ENCODE results near the gene DNAJA3.

Gene DNAJA3

DNA sequence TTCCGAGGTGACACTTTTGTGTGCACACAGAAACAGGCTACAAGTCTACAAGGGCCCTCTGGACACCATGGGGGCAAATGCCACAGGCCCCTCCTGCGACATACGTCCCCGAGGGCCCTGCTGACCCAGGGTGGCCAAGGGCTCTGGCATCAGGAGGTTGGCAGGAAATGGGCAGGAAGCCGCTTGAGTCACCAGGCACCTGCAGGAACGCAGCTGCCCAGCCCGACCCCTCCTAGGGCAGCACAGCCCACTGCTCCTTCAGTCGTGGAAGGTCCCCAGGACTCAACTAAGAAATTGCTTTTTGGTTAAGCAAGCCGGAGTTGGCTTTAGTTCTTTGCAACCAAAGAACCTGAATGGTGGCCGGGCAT, 17.4 kb upstream of the DNAJA3 start:
- DNase-seq: no peak

DNA sequence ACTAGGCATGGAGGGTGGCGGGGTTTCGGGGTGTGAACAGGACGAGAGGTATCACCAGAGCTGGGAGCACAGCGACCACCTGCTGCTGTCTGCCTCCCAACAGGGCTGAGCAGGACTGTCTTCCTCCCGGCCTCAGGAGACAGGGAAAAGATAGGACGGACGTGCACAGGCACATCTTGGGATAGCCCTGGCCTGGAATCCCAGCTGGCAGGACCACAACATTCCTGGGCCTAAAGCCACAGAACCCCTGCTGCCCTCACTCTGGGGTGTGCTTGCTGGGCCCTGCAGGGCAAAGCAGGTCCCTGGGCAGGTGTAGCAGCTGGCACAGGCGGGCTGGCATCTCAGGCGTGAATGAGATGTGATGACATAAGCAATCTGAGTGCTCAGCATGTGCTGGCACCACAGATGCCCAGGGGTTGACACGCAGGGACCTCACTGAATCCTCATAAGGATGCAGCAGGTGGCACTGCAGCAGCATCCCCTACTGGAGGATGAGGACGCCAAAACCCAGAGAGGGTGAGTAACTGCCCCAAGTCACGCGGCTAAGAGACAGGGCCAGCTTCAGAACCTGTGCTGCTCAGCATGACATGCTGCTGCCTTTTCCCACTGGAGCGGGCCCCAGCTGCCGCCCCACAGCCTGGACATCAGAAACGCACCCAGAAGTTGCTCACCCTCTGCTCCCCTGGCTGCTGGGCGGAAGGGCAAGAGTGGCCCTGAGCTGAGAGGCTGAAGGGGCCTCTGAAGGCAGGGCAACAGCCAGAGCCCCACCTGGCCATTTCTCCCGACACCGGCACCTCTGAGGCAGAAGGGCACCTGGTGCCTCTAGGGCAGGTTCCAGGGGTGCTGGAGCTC, 16.4 kb upstream of the DNAJA3 start:
- no peak for DNase-seq

GRCh38 chr16:4410335-4411075, 15.2 kb upstream of the DNAJA3 start:
- DNase-seq: peak; percentile 55

GRCh38 chr16:4411684-4412083, 14.0 kb upstream of the DNAJA3 start:
- no peak for DNase-seq

GRCh38 chr16:4412159-4412558, 13.5 kb upstream of the DNAJA3 start:
- no peak for DNase-seq

DNA sequence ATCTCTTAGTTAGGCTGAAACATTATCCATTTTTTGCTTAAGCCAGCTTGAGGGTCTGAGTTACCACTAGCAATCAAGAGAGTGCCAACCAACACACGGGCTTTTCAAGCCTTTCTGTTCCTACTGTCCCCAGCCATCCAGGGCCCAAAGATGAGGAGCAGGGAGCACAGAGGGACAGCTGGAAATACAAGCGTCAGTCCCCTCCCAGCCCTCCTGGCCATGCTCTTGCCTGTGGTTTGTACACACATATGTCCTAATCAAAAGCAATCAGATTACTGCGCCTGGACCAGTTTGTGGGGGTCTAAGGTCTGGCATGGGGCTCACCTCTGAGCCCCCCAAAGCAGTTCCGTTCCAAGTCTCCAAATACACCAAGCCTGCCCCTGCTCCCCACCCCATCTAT, 12.8 kb upstream of the DNAJA3 start:
- no peak for DNase-seq

GRCh38 chr16:4414187-4414917, 11.3 kb upstream of the DNAJA3 start:
- no peak for DNase-seq

DNA sequence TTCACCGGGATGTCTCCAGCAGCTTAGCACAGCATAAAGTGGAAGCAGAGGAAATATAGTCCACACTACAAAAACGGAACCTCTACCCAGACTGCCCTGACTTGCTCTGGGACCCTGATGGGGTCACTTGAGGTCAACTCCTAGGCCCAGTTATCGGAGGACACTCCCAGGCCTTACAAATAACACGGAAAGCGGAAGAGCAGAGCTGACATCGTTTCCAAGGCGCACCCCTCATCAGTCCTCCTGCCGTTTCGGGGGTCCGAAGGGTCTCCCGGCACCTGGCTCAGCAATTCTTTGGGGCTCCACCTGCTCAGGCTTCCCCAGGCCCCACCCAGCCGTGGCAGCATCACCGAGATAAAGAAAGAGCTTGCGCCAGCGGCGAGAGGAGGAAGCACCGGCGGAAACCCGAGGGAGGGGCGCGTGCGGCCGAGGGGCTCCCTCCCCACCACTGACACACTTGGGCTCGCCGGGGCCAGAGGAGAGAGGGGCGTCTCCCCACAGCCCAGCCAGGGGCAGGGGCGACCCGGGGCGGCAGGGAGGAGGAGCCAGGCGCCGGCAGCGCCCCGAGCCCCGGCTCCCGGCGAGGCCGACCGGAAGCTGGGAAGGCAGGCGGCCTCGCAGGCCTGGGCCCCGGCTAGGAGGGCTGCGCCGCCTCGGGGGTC, 10.0 kb upstream of the DNAJA3 start:
- no peak for DNase-seq

DNA sequence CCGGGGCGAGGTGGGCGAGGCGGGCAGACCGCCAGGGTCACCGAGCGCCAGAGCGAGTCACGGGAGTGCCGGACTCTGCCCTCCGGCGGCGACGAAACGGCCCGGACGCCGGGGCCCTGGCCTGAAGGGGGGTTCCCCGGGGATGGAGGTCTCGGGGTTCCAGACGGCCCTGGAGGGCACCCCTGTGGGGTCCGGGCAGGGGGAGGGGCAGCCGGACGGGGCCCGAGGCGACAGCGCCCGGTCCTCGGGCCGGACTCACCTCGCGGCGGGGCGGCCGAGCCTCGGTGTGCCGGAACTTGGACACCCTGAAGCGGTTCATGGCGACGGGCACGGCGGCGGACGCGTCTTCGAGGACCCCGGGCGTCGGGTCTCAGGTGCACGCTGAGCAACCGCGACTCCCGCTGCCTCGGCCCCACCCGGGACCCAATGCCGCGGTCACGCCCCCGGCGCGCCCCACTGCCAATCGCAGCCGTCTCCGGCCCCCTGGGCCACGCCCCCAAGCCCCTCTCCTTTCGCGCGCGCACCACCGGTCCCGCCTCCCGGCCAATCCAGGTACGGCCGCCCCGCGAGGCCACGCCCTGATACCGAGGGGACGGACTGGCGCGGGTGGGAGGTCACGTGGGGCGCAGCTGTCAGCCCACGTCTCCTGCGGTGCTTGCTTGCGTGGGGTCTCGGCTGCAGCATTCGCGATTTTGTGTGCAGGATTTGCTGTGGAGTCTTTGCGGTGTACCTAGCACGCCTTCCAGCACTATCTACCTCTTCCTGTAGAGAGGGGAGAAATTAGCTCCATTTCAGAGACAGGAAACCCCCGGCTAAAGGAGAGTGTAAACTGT, 9.3 kb upstream of the DNAJA3 start, which contains the start of gene CORO7:
Gene CORO7, minus strand, starts transcription at position 397 of the 833 bp plus-strand sequence. Its CDS starts 78 bp downstream, at position 319.
- peak; percentile 58 for DNase-seq

DNA sequence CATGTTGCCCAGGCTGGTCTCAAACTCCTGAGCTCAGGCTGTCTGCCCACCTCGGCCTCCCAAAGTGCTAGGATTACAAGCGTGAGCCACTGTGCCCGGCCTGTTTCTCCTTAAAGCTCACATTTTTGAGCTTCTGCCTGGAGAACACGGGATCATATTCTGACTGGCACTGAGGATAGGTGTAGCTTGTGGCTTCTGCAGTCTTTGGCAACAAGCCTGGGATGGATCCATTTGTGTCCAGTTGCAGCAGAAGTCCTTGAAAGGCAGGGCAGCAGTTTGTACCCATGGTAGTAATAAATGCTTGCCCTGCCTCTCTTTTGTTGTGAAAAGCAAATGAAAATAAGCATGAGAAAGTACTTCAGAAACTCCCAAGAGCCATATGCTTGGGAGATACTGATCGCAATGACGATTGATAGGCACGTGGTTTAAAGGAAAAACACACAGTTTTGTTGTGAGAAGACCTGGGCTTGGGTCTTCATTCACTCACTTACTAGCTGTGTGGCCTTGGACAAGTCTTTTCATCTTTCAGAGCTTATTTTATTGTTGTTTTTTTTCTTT, 6.2 kb upstream of the DNAJA3 start:
- DNase-seq: no peak

GRCh38 chr16:4420505-4421105, 5.1 kb upstream of the DNAJA3 start:
- DNase-seq: no peak

- no peak for DNase-seq
Observed at GRCh38 chr16:4426021-4426684, 485 bp downstream of the DNAJA3 start.

GRCh38 chr16:4426722-4427372, 1.2 kb downstream of the DNAJA3 start:
- DNase-seq: no peak

DNA sequence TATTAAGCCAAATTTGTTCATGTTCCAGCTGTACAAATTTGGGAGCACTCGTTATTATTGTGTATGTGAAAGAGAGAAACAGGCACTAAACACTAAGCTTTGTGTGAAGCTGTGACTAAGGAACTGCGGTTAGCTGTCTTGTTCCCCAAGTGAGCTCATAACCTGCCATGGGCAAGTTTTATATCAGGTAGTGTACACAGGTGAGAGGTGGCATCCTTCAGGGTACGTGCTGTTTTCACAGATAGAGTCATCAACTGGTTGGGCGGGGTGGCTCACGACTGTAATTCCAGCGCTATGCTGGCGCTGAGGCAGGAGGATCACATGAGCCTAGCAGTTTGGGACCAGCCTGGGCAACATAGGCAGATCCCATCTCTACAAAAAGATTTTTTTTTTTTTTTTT, 2.8 kb downstream of the DNAJA3 start:
- no peak for DNase-seq

GRCh38 chr16:4431023-4431422, 5.4 kb downstream of the DNAJA3 start:
- DNase-seq: no peak

- no peak for DNase-seq
Observed at GRCh38 chr16:4433228-4433627, 7.6 kb downstream of the DNAJA3 start.

DNA sequence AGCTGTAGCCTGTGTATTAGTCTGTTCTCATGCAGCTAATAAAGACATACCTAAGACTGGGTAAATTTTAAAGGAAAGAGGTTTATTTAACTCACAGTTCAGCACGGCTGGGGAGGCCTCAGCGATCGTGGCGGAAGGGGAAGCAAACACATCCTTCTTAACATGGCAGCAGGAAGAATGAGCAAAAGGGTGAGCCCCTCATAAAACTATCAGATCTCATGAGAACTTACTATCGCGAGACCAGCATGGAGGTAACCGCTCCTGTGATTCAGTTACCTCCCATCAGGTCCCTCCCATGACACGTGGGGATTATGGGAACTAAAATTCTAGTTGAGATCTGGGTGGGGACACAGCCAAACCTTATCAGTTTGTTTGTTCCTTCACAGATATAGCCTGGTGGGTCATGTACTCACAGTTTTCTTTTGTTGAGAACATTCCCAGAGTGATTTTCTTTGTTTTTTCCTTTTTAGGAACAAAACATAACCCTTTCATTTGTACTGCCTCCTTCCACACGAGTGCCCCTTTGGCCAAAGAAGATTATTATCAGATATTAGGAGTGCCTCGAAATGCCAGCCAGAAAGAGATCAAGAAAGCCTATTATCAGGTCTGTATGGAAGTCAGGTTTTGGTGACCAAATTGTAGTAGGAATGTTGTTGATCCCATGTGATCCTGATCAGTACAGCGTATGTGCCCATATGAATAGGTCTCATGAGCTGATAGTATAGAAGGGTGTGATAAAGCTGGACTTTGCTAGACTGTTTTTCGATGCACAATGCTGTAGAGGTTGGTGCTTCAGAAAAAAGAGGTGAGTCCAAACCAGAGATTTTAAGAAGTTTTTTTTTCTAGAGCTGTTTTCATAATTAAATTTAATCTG, 8.5 kb downstream of the DNAJA3 start:
- no peak for DNase-seq

- DNase-seq: no peak
Observed at GRCh38 chr16:4435337-4436067, 9.8 kb downstream of the DNAJA3 start.
